HCT116 (cell line): ENCODE measurements around the gene NHLH1. TPM values are rescaled to one million over a fixed set of nuclear protein-coding genes. Genes with fewer than 3 reads are reported as not detected.

ENCODE experiments used
- ATAC-seq: fragments of 200-7000 bp; cut with Tn5 transposase; 2 replicates; pipeline ENCODE4 v1.9.1; 2020; ENCODE audit warnings: mild to moderate bottlenecking, moderate library complexity
- BruUV-seq: library from RNA; stranded (reverse); fragments of 400-500 nt; replicated peaks from 2 replicates; lab custom pipeline; 2021; lab: Mats Ljungman, UMichigan
- CTCF ChIA-PET: fragments of 300-600 bp; sonication (Branson Sonifier 250); formaldehyde crosslinking; loops from one replicate; lab custom pipeline; 2021; ENCODE audit warnings: antibody characterized with exemption; lab: Charles Lee
- POLR2A ChIA-PET: fragments of 300-600, 350-600 bp; sonication (Branson Sonifier 250); formaldehyde crosslinking; loops from one replicate; lab custom pipeline; 2021; ENCODE audit warnings: antibody characterized with exemption; lab: Charles Lee
- RAD21 ChIA-PET, 2 experiments: fragments of 300-600 bp; sonication (Branson Sonifier 250); formaldehyde crosslinking; loops; one replicate each; lab custom pipeline; 2023; ENCODE audit warnings: low total read pairs in 2 of 2; ENCODE audit not compliant: uncharacterized antibody in 2 of 2, unreplicated experiment in 2 of 2, low non-redundant PET in 1 of 2; lab: Charles Lee
- DNase-seq: peaks from one replicate; pipeline ENCODE4 v3.0.0-alpha.2; 2010; ENCODE audit warnings: low read depth, low spot score
- H2AFZ ChIP-seq: fragments of 200-600 bp; shearing (Covaris generic), sonication (generic); 2 replicates; pipeline ENCODE4 v1.6.1; 2017; ENCODE audit warnings: low read depth, mixed run types, mixed read lengths, antibody characterized with exemption, low read length; ENCODE audit not compliant: poor library complexity, severe bottlenecking
- H3K27ac ChIP-seq: 2 replicates; pipeline ENCODE4 v1.5.1; 2012; ENCODE audit warnings: low read depth, low read length
- H3K27me3 ChIP-seq: fragments of 200-600 bp; sonication (generic); 2 replicates; pipeline ENCODE4 v1.6.1; 2016; ENCODE audit warnings: mixed run types, low read length, mixed read lengths; ENCODE audit not compliant: insufficient read depth
- H3K36me3 ChIP-seq, 2 experiments: fragments of 200-500 bp in 1 of 2; fragments of 200-600 bp in 1 of 2; sonication (Bioruptor generic) in 1 of 2; sonication (generic) in 1 of 2; 2 replicates each; pipeline versions ENCODE4 v1.5.1 to v1.6.1; 2014 to 2016; ENCODE audit warnings: low read length in 2 of 2, inconsistent platforms in 1 of 2, mixed read lengths in 1 of 2, mixed run types in 1 of 2; ENCODE audit not compliant: insufficient read depth in 2 of 2, control insufficient read depth in 1 of 2
- H3K4me1 ChIP-seq, 2 experiments: fragments of 200-600 bp in 1 of 2; sonication (generic) in 1 of 2; 2 replicates each; pipeline versions ENCODE4 v1.5.1 to v1.6.1; 2012 to 2017; ENCODE audit warnings: low read length in 2 of 2, inconsistent platforms in 1 of 2, mild to moderate bottlenecking in 1 of 2, mixed read lengths in 1 of 2, mixed run types in 1 of 2, moderate library complexity in 1 of 2; ENCODE audit not compliant: insufficient read depth in 2 of 2, control insufficient read depth in 1 of 2
- H3K4me2 ChIP-seq: fragments of 200-600 bp; sonication (generic); 2 replicates; pipeline ENCODE4 v1.6.1; 2017; ENCODE audit warnings: mixed run types, low read length, mixed read lengths
- H3K4me3 ChIP-seq, 2 experiments: fragments of 200-600 bp in 1 of 2; sonication (generic) in 1 of 2; replicated peaks in 1 of 2; 2 replicates each; pipeline ENCODE4 v1.5.1; 2011 to 2016; ENCODE audit warnings: low read length in 2 of 2, control low read depth in 1 of 2, low read depth in 1 of 2, mild to moderate bottlenecking in 1 of 2, mixed read lengths in 1 of 2, mixed run types in 1 of 2
- H3K79me2 ChIP-seq: fragments of 200-600 bp; sonication (generic); 2 replicates; pipeline ENCODE4 v1.6.1; 2017; ENCODE audit warnings: mild to moderate bottlenecking, mixed run types, low read length, moderate library complexity, mixed read lengths; ENCODE audit not compliant: insufficient read depth
- H3K9ac ChIP-seq: fragments of 200-600 bp; sonication (generic); 2 replicates; pipeline ENCODE4 v1.6.1; 2016; ENCODE audit warnings: low read length, mixed read lengths
- H3K9me2 ChIP-seq: fragments of 200-600 bp; sonication (generic), shearing (Covaris generic); 2 replicates; pipeline ENCODE4 v1.6.1; 2017; ENCODE audit warnings: mixed run types, mild to moderate bottlenecking, moderate library complexity; ENCODE audit not compliant: insufficient read depth
- H3K9me3 ChIP-seq, 2 experiments: fragments of 200-500 bp in 1 of 2; fragments of 200-600 bp in 1 of 2; sonication (Bioruptor generic) in 1 of 2; sonication (generic) in 1 of 2; 2 replicates each; pipeline ENCODE4 v1.6.1; 2014 to 2017; ENCODE audit warnings: low read length in 2 of 2, mixed read lengths in 2 of 2, inconsistent platforms in 1 of 2, low read depth in 1 of 2, mild to moderate bottlenecking in 1 of 2, mixed run types in 1 of 2, moderate library complexity in 1 of 2; ENCODE audit not compliant: control insufficient read depth in 1 of 2, insufficient read depth in 1 of 2
- H4K20me1 ChIP-seq: fragments of 200-600 bp; sonication (generic), shearing (Covaris generic); 2 replicates; pipeline ENCODE4 v1.6.1; 2017; ENCODE audit warnings: mixed run types, mild to moderate bottlenecking, moderate library complexity; ENCODE audit not compliant: insufficient read depth
- CBX3 ChIP-seq: IDR thresholded peaks from 2 replicates; pipeline ENCODE4 v1.6.1; 2012; ENCODE audit warnings: low read depth
- EGR1 ChIP-seq: IDR thresholded peaks from 2 replicates; pipeline ENCODE4 v1.6.1; 2012; ENCODE audit warnings: low read depth
- EZH2 ChIP-seq: fragments of 200-600 bp; sonication (generic); IDR thresholded peaks from 2 replicates; pipeline ENCODE4 v1.6.1; 2017; ENCODE audit warnings: antibody characterized with exemption, mixed run types
- EZH2phosphoT487 ChIP-seq: fragments of 200-600 bp; IDR thresholded peaks from 2 replicates; pipeline ENCODE4 v1.6.1; 2018; ENCODE audit warnings: antibody characterized with exemption, borderline replicate concordance
- FOSL1 ChIP-seq: IDR thresholded peaks from 2 replicates; pipeline ENCODE4 v1.6.1; 2012; ENCODE audit warnings: low read depth
- POLR2AphosphoS5 ChIP-seq: IDR thresholded peaks from 2 replicates; pipeline ENCODE4 v1.6.1; 2011; ENCODE audit warnings: mild to moderate bottlenecking, low read depth, low read length, moderate library complexity
- RAD21 ChIP-seq: IDR thresholded peaks from 2 replicates; pipeline ENCODE4 v1.6.1; 2012; ENCODE audit warnings: low read depth, mild to moderate bottlenecking
- SP1 ChIP-seq: IDR thresholded peaks from 2 replicates; pipeline ENCODE4 v1.6.1; 2012; ENCODE audit warnings: low read depth
- SRF ChIP-seq: IDR thresholded peaks from 2 replicates; pipeline ENCODE4 v1.6.1; 2012; ENCODE audit warnings: low read depth
- ZFX ChIP-seq: fragments of 450-650 bp; IDR thresholded peaks from 2 replicates; pipeline ENCODE4 v1.6.1; 2017
- ZNF274 ChIP-seq: fragments of 200-500 bp; sonication (Bioruptor generic); IDR thresholded peaks from 2 replicates; pipeline ENCODE4 v1.6.1; 2014; ENCODE audit warnings: mild to moderate bottlenecking, low read depth, low read length, inconsistent platforms
- intact Hi-C: fragments of 100-400 bp; cut with micrococcal nuclease; formaldehyde crosslinking; loops from 2 replicates; pipeline ENCODE4 v1.10.0; 2022
- total RNA-seq: library from RNA; stranded (reverse); gene quantifications from one replicate; pipeline ENCODE4 v1.2.1, GENCODE V29; 2021; ENCODE audit not compliant: unreplicated experiment
- TF ChIP-seq, protein P1 (sequence below): IDR thresholded peaks from 2 replicates; pipeline ENCODE4 v1.6.1; 2012
- TF ChIP-seq, protein P2 (sequence below): IDR thresholded peaks from 2 replicates; pipeline ENCODE4 v1.6.1; 2011; ENCODE audit warnings: mild to moderate bottlenecking, low read length, moderate library complexity; ENCODE audit not compliant: insufficient replicate concordance; ENCODE audit errors: extremely low read depth
- TF ChIP-seq, protein P3 (sequence below): IDR thresholded peaks from 2 replicates; pipeline ENCODE4 v1.6.1; 2012; ENCODE audit warnings: low read depth

Gene NHLH1
- total RNA-seq, 1 experiment from 2014 or later = 0.12 TPM

DNA sequence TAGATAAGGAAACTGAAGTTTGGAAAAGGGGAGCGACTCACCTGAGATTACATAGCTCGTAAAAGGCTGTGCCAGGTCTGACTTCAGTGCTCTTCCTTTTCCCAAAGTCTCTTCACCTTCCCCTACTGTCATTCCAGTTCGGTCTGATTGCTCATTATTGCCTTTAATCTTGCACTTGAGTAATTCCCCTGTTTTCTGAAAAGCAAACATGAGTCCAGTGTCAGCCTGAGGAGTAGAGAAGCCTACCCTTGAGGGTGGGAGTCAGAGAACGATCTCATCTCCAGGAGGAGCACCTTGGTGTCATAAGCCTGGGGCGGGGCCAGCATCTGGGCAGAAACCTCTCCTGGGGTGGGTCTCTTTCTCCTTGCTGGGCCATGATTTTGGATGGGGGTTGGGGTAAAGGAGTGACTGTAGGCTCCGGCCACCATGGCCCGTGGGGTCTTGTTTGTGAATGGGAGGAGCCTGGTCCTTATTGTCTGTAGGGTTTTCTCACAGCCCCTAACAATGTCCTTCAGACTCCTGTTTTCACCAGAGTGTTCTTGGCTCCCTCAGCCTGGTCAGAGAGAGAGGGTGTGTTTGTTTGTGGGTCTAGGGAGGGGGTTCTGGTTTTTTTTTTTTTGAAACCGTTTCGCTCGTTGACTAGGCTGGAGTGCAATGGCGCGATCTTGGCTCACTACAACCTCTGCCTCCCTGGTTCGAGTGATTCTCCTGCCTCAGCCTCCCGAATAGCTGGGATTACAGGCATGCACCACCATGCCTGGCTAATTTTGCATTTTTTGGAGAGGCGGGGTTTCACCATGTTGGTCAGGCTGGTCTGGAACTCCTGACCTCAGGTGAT lies 39.5 kb downstream of the NHLH1 start:
- Histone ChIP-seq H3K36me3 (no peaks in the 10 kb centered on the region), H4K20me1 (no peaks in the 10 kb centered on the region), H3K9me3 (no peaks in the 10 kb centered on the region), H3K9me2 (no peaks in the 10 kb centered on the region), H3K4me3 (no peak overlapping the region), H3K4me1 (peaks cover 23 to 39% of the 10 kb centered on the region in 2 experiments), H3K4me2 (peak overlapping the region; percentile 31), H3K79me2 (no peaks in the 10 kb centered on the region), H2AFZ (no peak overlapping the region), H3K27ac (no peak overlapping the region), H3K27me3 (no peaks in the 10 kb centered on the region), H3K9ac (no peak overlapping the region)
- ChIA-PET POLR2A (no interaction called here), CTCF (interaction anchor here (0.9 kb wide), 1 partner anchor 30 kb away, joined by 3 read pairs; no protein-coding TSS in a partner anchor), RAD21 (no interaction called here)
- intact Hi-C loops = no loop called here
- no peak for TF ChIP-seq EZH2
- TF ChIP-seq EZH2phosphoT487 = no peak
- TF ChIP-seq FOSL1 = 0 out of 2 replicates have a peak, but pooled peaks have one; percentile 33
- TF ChIP-seq POLR2AphosphoS5 = no peak
- TF ChIP-seq CBX3 = no peak
- TF ChIP-seq, protein P1, sequence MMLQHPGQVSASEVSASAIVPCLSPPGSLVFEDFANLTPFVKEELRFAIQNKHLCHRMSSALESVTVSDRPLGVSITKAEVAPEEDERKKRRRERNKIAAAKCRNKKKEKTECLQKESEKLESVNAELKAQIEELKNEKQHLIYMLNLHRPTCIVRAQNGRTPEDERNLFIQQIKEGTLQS = no peak
- no peak for TF ChIP-seq EGR1
- 0 out of 2 replicates have a peak, but pooled peaks have one; percentile 19 for TF ChIP-seq SP1
- TF ChIP-seq ZFX = no peak
- no peak for TF ChIP-seq SRF
- no peak for TF ChIP-seq RAD21
- TF ChIP-seq ZNF274 = no peak
- TF ChIP-seq, protein P2, sequence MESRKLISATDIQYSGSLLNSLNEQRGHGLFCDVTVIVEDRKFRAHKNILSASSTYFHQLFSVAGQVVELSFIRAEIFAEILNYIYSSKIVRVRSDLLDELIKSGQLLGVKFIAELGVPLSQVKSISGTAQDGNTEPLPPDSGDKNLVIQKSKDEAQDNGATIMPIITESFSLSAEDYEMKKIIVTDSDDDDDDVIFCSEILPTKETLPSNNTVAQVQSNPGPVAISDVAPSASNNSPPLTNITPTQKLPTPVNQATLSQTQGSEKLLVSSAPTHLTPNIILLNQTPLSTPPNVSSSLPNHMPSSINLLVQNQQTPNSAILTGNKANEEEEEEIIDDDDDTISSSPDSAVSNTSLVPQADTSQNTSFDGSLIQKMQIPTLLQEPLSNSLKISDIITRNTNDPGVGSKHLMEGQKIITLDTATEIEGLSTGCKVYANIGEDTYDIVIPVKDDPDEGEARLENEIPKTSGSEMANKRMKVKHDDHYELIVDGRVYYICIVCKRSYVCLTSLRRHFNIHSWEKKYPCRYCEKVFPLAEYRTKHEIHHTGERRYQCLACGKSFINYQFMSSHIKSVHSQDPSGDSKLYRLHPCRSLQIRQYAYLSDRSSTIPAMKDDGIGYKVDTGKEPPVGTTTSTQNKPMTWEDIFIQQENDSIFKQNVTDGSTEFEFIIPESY = no peak
- TF ChIP-seq, protein P3, sequence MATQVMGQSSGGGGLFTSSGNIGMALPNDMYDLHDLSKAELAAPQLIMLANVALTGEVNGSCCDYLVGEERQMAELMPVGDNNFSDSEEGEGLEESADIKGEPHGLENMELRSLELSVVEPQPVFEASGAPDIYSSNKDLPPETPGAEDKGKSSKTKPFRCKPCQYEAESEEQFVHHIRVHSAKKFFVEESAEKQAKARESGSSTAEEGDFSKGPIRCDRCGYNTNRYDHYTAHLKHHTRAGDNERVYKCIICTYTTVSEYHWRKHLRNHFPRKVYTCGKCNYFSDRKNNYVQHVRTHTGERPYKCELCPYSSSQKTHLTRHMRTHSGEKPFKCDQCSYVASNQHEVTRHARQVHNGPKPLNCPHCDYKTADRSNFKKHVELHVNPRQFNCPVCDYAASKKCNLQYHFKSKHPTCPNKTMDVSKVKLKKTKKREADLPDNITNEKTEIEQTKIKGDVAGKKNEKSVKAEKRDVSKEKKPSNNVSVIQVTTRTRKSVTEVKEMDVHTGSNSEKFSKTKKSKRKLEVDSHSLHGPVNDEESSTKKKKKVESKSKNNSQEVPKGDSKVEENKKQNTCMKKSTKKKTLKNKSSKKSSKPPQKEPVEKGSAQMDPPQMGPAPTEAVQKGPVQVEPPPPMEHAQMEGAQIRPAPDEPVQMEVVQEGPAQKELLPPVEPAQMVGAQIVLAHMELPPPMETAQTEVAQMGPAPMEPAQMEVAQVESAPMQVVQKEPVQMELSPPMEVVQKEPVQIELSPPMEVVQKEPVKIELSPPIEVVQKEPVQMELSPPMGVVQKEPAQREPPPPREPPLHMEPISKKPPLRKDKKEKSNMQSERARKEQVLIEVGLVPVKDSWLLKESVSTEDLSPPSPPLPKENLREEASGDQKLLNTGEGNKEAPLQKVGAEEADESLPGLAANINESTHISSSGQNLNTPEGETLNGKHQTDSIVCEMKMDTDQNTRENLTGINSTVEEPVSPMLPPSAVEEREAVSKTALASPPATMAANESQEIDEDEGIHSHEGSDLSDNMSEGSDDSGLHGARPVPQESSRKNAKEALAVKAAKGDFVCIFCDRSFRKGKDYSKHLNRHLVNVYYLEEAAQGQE = no peak
- BruUV-seq = no TSS peak
- ATAC-seq = no peak
- DNase-seq = no peak
